GM21576 (cell line): Measurements from ENCODE around the gene RNF224.
"Not testable (repeated sequence)": the region's sequence is repeated elsewhere in the genome, so short reads cannot be mapped to it uniquely, and the experiment has no call there.

ENCODE experiments used
- ATAC-seq: cut with Tn5 transposase; IDR thresholded peaks from one replicate; pipeline ENCODE4 v1.9.1; 2021; ENCODE audit warnings: mild to moderate bottlenecking, moderate library complexity; ENCODE audit not compliant: unreplicated experiment

The RNF224 gene

GRCh38 chr9:137251490-137252268 is 24.4 kb downstream of the RNF224 start:
- no peak for ATAC-seq

DNA sequence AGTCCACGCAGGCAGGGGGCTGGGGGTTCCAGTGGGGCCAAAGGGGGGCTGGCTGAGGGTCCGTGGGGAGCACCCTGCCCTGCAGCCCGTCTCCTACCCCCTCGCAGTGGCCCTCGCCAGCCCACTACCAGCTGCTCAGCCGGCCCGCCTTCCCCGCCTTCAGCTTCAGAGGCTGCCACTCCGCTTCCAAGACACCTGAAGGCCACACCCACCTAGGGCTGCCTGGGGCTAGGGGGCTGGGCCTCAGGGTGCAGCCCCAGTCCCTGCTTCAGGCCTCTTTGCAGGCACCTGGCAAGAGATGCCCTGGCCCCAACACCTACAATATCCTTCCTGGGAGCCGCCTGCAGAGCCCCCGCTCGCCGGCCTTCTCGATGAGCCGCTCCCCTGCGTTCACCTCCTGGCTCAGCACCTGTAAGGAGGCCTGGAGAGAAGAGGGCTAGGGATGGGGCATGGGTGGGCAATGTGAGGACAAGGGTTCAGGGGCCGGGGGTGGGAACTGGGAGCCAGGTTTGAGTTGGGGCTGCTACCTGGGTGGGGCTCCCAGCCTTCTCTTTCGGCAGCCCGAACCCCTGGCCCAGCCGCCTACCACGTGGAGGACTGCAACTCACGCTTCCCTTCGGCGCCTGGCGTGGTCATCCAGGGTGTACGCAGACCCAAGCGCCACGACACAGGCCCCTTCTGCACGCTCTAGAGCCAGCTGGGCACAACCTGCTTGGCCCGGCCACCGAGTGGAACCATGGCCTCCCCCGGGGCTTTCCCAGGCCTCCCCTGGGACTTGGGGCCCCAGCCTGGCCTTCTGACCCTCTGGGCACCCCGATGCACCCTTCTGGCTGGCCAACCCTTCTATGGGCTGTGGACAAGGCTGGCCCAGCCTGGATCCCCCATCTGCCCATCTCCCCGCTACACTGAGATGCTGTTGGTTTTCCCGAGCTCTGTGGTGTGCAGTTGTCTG is 25.5 kb downstream of the RNF224 start:
- ATAC-seq: no peak

DNA sequence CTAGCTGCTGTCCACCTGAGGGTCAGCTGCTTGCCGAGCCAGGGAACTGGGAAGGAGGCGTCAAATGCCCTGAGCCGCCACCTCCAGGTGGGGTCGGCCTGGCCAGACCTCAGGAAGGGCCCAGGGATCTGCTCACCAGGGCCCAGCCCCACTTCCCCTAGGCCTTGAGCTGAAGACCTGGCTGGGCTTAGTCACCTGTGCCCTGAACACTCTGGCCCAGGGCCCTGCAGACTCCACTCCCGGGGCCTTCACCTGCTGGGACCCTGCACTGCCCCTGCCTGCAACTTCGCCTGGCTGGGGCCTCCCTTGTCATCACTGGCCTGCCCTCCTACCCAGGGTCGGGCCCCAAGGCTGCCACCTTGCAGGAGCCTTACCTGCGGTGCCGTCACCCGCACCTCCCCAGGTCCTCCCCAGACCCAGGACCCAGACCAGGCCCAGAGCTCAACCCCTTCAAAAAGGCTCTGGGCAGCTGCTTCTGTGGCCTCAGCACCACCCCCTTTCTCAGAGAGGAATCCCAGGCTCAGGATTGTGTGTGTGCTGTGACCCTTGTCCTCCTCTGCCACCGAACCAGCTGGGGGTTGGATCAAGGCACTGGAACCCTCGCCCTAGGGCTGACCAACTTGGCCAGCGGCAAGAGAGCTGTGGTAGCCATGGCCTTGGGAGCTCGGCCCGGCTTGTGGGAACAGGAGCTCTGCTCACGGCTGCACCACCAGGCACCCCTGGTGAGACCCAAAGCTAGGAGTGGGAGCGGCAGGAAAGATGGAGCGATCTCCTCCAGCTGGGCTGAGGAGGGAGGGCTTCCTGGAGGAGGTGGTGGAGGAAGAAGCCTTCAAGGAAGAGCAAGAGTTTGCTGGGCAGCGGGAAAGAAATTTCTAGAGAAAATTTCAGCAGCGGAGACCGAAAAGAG is 26.7 kb downstream of the RNF224 start:
- ATAC-seq: no peak

DNA sequence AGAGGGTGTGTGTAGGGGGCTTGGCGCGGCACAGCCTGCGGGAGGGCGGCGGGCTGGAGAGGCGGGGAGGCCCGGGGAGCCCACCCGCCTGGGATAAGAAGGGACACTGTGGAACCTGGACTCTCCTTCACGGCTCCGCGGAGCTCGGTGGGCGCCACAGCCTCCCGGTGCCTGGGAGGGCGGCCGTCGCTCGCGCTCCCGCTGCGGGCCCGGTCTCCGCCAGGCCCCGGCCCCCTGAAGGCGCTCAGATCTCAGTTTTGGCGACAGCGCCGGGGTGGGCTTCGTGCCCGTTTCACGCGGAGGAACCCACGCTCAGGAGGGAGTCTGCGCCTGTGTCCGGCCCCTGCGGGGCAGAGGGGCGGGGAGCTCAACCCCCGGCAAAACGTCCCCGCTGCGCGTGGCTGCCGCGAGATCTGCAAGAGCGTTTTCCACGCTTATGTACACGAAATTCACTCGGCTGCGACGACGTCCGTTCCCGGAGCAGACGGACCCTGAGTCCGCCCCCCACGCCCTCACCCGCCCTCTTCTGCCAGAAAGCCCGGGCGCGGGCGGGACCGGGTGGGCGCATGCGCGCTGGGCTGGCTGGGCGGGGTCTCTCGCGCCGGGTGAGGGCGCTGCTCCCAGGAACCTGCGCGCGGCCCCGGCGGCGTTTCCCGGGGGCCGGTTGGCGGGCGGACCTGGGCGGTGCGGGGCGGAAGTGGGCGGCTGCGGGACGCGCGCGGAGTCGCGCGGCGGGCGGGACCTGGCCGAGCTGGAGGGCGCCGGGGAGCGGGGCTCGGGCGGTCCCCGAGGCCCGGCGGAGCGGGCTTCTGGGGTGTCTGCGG is 27.5 kb downstream of the RNF224 start, which contains the start of gene NELFB:
TSS of gene NELFB (plus strand) at position 704 of the 824 bp plus-strand sequence.
- ATAC-seq: peak; percentile 65

GRCh38 chr9:137255448-137256114 is 28.3 kb downstream of the RNF224 start:
- no peak for ATAC-seq

DNA sequence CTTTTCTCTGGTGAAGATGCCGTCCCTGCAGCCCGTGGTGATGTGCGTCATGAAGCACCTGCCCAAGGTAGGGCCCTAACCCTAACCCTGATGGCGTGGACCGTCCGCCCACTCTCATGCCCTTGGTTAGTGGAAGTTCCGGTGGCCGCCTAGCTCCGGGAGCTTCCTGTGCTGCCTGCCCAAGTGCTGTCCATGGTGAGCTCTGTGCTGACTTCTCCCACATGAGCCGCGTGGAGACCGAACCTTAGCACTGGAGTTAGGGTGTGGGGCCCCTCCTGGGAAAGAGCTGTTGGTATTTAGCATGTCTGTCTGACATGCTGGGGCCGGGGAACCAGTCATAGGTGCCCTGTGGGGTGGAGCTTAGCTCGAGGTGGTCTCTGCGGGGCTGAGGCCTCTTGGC is 29.1 kb downstream of the RNF224 start:
- no peak for ATAC-seq

GRCh38 chr9:137256856-137257255 is 29.6 kb downstream of the RNF224 start:
- ATAC-seq: no peak

DNA sequence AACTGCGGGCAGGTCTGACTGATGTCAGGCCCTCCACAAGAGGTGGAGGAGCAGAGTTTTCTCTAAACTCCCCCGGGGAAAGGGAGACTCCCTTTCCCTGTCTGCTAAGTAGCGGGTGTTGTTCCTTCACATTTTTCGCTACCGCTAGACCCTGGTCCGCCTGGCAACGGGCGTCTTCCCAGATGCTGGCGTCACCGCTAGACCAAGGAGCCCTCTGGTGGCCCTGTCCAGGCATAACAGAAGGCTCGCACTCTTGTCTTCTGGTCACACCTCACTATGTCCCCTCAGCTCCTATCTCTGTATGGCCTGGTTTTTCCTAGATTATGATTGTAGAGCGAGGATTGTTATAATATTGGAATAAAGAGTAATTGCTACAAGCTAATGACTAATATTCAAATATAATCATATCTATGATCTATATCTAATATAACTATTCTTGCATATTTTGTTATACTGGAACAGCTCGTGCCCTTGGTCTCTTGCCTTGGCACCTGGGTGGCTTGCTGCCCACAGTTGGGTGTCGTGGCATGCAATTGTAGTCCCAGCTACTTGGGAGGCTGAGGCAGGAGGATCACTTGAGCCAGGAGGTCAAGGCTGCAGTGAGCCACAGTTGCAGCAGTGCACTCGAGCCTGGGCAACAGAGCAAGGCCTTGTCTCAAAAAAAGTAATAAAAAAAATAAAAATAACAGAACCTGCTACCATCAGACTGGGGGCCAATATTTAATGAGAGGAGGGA is 35.0 kb downstream of the RNF224 start:
- ATAC-seq: not testable (repeated sequence)

DNA sequence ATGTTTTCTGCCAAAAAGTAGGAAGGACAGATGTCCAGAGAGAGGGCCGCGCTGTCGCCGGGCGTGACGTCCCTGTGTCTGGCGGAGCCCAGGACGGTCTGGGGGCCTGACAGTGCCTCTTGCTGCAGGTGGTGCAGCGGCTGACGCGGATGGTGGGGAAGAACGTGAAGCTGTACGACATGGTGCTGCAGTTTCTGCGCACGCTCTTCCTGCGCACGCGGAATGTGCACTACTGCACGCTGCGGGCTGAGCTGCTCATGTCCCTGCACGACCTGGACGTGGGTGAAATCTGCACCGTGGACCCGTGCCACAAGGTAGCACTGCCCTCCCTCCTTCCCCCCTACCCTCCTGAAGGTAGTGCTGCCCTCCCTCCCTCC is 35.6 kb downstream of the RNF224 start:
- no peak for ATAC-seq

- no peak for ATAC-seq
Measured at GRCh38 chr9:137263506-137263905, 36.2 kb downstream of the RNF224 start.

- no peak for ATAC-seq
Measured at GRCh38 chr9:137264067-137264466, 36.8 kb downstream of the RNF224 start.

GRCh38 chr9:137265496-137266161 is 38.3 kb downstream of the RNF224 start:
- ATAC-seq: no peak

DNA sequence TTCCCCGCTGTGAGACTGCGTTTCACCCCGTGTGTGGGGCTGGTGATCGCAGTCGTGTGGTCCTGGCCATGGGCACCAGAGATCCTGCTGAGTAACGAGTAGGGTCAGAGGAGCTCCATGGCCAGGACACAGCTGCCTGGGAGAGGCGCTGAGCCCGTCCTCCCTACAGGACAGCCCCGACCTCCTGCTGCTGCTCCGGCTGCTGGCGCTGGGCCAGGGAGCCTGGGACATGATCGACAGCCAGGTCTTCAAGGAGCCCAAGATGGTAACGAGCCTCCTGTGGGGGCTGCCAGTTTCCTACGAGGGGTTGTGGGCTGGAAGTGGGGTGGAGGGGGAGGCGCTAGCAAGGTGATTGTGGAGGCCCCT is 38.8 kb downstream of the RNF224 start:
- ATAC-seq: no peak

DNA sequence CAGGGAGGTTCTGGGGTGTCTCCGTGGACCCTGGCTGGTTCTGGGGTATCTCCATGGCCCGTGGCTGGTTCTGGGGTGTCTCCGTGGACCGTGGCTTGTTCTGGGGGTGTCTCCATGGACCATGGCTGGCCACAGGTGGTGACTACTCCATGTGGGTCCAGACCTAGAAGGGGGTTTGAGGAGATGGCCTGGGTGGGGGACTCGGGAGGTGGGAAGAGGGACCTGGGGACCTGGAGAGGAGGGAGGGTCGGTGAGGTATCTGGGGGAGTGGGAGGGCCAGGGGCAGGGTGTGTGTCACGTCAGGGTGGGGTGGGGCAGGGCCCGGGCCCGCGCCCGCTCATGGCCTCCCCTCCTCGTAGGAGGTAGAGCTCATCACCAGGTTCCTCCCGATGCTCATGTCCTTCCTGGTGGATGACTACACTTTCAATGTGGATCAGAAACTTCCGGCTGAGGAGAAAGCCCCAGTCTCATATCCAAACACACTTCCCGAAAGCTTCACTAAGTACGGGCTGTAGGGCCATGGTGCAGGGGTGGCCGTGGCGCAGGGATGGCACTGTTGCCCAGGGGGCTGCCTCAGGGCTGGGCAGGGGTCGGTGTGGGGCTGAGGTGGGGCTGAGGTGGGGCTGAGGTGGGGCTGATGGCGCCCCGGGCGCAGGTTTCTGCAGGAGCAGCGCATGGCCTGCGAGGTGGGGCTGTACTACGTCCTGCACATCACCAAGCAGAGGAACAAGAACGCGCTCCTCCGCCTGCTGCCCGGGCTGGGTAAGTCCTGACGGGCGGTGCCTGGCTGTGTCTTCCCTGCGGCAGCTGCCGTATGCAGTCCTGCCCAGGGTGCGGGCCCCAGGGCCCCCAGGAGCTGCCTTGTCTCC is 39.5 kb downstream of the RNF224 start:
- ATAC-seq: no peak

- ATAC-seq: no peak
Measured at GRCh38 chr9:137267933-137268355, 40.6 kb downstream of the RNF224 start.

DNA sequence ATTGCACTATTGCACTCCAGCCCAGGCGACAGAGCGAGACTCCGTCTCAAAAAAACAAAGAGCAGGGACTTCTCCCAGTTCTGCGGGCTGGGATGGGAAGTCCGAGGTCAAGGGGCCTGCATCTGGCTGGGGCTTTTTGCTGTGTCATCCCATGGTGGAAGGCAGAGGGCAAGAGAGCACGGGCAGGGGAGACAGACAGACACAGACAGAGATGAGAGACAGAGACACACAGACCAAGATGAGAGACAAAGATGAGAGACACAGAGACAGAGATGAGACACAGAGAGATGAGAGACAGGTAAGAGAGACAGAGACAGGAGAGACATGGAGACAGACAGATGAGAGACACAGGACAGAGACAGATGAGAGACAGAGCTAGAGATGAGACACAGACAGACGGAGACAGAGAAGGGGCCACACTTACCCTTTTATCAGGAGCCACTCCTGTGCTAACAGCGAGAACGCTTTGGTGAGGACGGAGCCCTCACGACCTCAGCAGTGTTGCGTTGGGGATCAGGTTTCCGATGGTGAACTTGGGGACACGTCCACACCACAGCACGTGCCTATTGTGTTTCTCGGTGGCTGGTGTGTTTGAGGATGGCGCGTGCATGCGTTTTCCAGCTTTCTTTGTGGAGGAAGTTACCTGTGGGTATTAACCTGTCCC is 41.4 kb downstream of the RNF224 start:
- ATAC-seq: no peak
